GM13977 (cell line): ENCODE data around the gene INPP4B.

Experiments
- DNase-seq: peaks from one replicate; pipeline ENCODE4 v3.0.0; 2012; ENCODE audit warnings: low spot score
- CTCF ChIP-seq: IDR thresholded peaks from 2 replicates; pipeline ENCODE4 v1.5.1; 2012; ENCODE audit warnings: mild to moderate bottlenecking, control low read depth; ENCODE audit not compliant: insufficient read depth; ENCODE audit errors: extremely low read depth, missing control alignments
- in situ Hi-C: fragments of 300-500 bp; cut with MboI; formaldehyde crosslinking; loops from one replicate; pipeline ENCODE4 v1.12.0; 2022; ENCODE audit warnings: low sequenced_read_pairs, low pct_unique_long_range_greater_than_20kb, mixed read lengths, inconsistent platforms; ENCODE audit not compliant: unreplicated experiment

INPP4B gene

GRCh38 chr4:142181021-142181420 is 665.1 kb downstream of the INPP4B start:
- no peak for TF ChIP-seq CTCF
- in situ Hi-C loops: no loop called here
- no peak for DNase-seq

- no peak for DNase-seq
- no peak for TF ChIP-seq CTCF
- in situ Hi-C loops: no loop called here
These were observed 676.9 kb downstream of the INPP4B start for GRCh38 chr4:142169216-142169615.

GRCh38 chr4:142168181-142168580 is 677.9 kb downstream of the INPP4B start:
- in situ Hi-C loops: no loop called here
- DNase-seq: no peak
- no peak for TF ChIP-seq CTCF

- no peak for TF ChIP-seq CTCF
- in situ Hi-C loops: no loop called here
- no peak for DNase-seq
These were observed 681.2 kb downstream of the INPP4B start for GRCh38 chr4:142164767-142165500.

- in situ Hi-C loops: no loop called here
- TF ChIP-seq CTCF: no peak
- DNase-seq: no peak
These were observed 685.0 kb downstream of the INPP4B start for GRCh38 chr4:142161086-142161485.

GRCh38 chr4:142160509-142160908 is 685.6 kb downstream of the INPP4B start:
- no peak for DNase-seq
- in situ Hi-C loops: no loop called here
- no peak for TF ChIP-seq CTCF
